ENCODE data around the gene SCARB1.

Gene SCARB1

GRCh38 chr12:124761056-124761455 is 102.6 kb downstream of the SCARB1 start:
- Histone ChIP-seq H3K4me3 (no peak overlapping the region), H3K27ac (no peak overlapping the region), H3K36me3 (ENCODE audit: insufficient read depth, low read length) (no peaks in the 10 kb centered on the region), H3K9me3 (ENCODE audit: low read depth, low read length) (peaks cover 9% of the 10 kb centered on the region; the same call in 1 of the 2 replicates), H3K9ac (ENCODE audit: insufficient read length) (no peak overlapping the region)
- DNase-seq (ENCODE audit: low read depth, low spot score) = no peak
- TF ChIP-seq POLR2AphosphoS5 (IDR thresholded peaks at IDR 0.05; ENCODE audit: borderline replicate concordance, low read depth, low read length) (no peak), EZH2 (IDR thresholded peaks at IDR 0.05) (no peak), FOXP2 (optimal IDR thresholded peaks at IDR 0.05; ENCODE audit: control extremely low read depth, extremely low read length, insufficient read depth) (no peak)

- Histone ChIP-seq H3K27ac (no peak overlapping the region), H3K9ac (ENCODE audit: insufficient read length) (no peak overlapping the region), H3K4me3 (no peak overlapping the region), H3K36me3 (ENCODE audit: insufficient read depth, low read length) (no peaks in the 10 kb centered on the region), H3K9me3 (ENCODE audit: low read depth, low read length) (peaks cover 6% of the 10 kb centered on the region; the same call in 1 of the 2 replicates)
- TF ChIP-seq POLR2AphosphoS5 (IDR thresholded peaks at IDR 0.05; ENCODE audit: borderline replicate concordance, low read depth, low read length) = no peak
- no peak for TF ChIP-seq EZH2 (IDR thresholded peaks at IDR 0.05)
- no peak for TF ChIP-seq FOXP2 (optimal IDR thresholded peaks at IDR 0.05; ENCODE audit: control extremely low read depth, extremely low read length, insufficient read depth)
- DNase-seq (ENCODE audit: low read depth, low spot score) = no peak
Measured at GRCh38 chr12:124760560-124760959, 103.1 kb downstream of the SCARB1 start.

GRCh38 chr12:124759841-124760503 is 103.7 kb downstream of the SCARB1 start:
- Histone ChIP-seq H3K27ac (no peak overlapping the region), H3K9me3 (ENCODE audit: low read depth, low read length) (peaks cover 5% of the 10 kb centered on the region; the same call in 1 of the 2 replicates), H3K4me3 (no peak overlapping the region), H3K9ac (ENCODE audit: insufficient read length) (no peak overlapping the region), H3K36me3 (ENCODE audit: insufficient read depth, low read length) (no peaks in the 10 kb centered on the region)
- DNase-seq (ENCODE audit: low read depth, low spot score) = no peak
- no peak for TF ChIP-seq FOXP2 (optimal IDR thresholded peaks at IDR 0.05; ENCODE audit: control extremely low read depth, extremely low read length, insufficient read depth)
- no peak for TF ChIP-seq POLR2AphosphoS5 (IDR thresholded peaks at IDR 0.05; ENCODE audit: borderline replicate concordance, low read depth, low read length)
- no peak for TF ChIP-seq EZH2 (IDR thresholded peaks at IDR 0.05)

- Histone ChIP-seq H3K36me3 (ENCODE audit: insufficient read depth, low read length) (no peaks in the 10 kb centered on the region), H3K9ac (ENCODE audit: insufficient read length) (no peak overlapping the region), H3K9me3 (ENCODE audit: low read depth, low read length) (no peaks in the 10 kb centered on the region), H3K4me3 (no peak overlapping the region), H3K27ac (no peak overlapping the region)
- TF ChIP-seq EZH2 (IDR thresholded peaks at IDR 0.05) (no peak), POLR2AphosphoS5 (IDR thresholded peaks at IDR 0.05; ENCODE audit: borderline replicate concordance, low read depth, low read length) (no peak), FOXP2 (optimal IDR thresholded peaks at IDR 0.05; ENCODE audit: control extremely low read depth, extremely low read length, insufficient read depth) (no peak)
- DNase-seq (ENCODE audit: low read depth, low spot score) = no peak
Measured at GRCh38 chr12:124758266-124759220, 105.1 kb downstream of the SCARB1 start.

GRCh38 chr12:124757329-124757728 is 106.3 kb downstream of the SCARB1 start:
- no peaks in the 10 kb centered on the region for H3K36me3 ChIP-seq (ENCODE audit: insufficient read depth, low read length)
- H3K27ac ChIP-seq = no peak overlapping the region
- H3K9me3 ChIP-seq (ENCODE audit: low read depth, low read length) = no peaks in the 10 kb centered on the region
- TF ChIP-seq POLR2AphosphoS5 (IDR thresholded peaks at IDR 0.05; ENCODE audit: borderline replicate concordance, low read depth, low read length) (no peak), FOXP2 (optimal IDR thresholded peaks at IDR 0.05; ENCODE audit: control extremely low read depth, extremely low read length, insufficient read depth) (no peak), EZH2 (IDR thresholded peaks at IDR 0.05) (no peak)
- H3K9ac ChIP-seq (ENCODE audit: insufficient read length) = no peak overlapping the region
- no peak for DNase-seq (ENCODE audit: low read depth, low spot score)
- H3K4me3 ChIP-seq = no peak overlapping the region

GRCh38 chr12:124756760-124757159 is 106.9 kb downstream of the SCARB1 start:
- H3K27ac ChIP-seq = no peak overlapping the region
- H3K36me3 ChIP-seq (ENCODE audit: insufficient read depth, low read length) = no peaks in the 10 kb centered on the region
- no peaks in the 10 kb centered on the region for H3K9me3 ChIP-seq (ENCODE audit: low read depth, low read length)
- no peak overlapping the region for H3K4me3 ChIP-seq
- TF ChIP-seq EZH2 (IDR thresholded peaks at IDR 0.05) = no peak
- TF ChIP-seq FOXP2 (optimal IDR thresholded peaks at IDR 0.05; ENCODE audit: control extremely low read depth, extremely low read length, insufficient read depth) = no peak
- TF ChIP-seq POLR2AphosphoS5 (IDR thresholded peaks at IDR 0.05; ENCODE audit: borderline replicate concordance, low read depth, low read length) = no peak
- DNase-seq (ENCODE audit: low read depth, low spot score) = no peak
- no peak overlapping the region for H3K9ac ChIP-seq (ENCODE audit: insufficient read length)

GRCh38 chr12:124756166-124756565 is 107.5 kb downstream of the SCARB1 start:
- TF ChIP-seq FOXP2 (optimal IDR thresholded peaks at IDR 0.05; ENCODE audit: control extremely low read depth, extremely low read length, insufficient read depth) = no peak
- TF ChIP-seq POLR2AphosphoS5 (IDR thresholded peaks at IDR 0.05; ENCODE audit: borderline replicate concordance, low read depth, low read length) = no peak
- TF ChIP-seq EZH2 (IDR thresholded peaks at IDR 0.05) = no peak
- no peaks in the 10 kb centered on the region for H3K36me3 ChIP-seq (ENCODE audit: insufficient read depth, low read length)
- H3K4me3 ChIP-seq = no peak overlapping the region
- no peak overlapping the region for H3K27ac ChIP-seq
- no peak overlapping the region for H3K9ac ChIP-seq (ENCODE audit: insufficient read length)
- no peaks in the 10 kb centered on the region for H3K9me3 ChIP-seq (ENCODE audit: low read depth, low read length)
- DNase-seq (ENCODE audit: low read depth, low spot score) = no peak

GRCh38 chr12:124755801-124756148 is 107.9 kb downstream of the SCARB1 start:
- DNase-seq (ENCODE audit: low read depth, low spot score) = no peak

More at GRCh38 chr12:124755801-124756148, 107.9 kb downstream of the SCARB1 start:
- Histone ChIP-seq H3K9ac (ENCODE audit: insufficient read length) (no peak overlapping the region), H3K27ac (peak overlapping the region; percentile 80), H3K9me3 (ENCODE audit: low read depth, low read length) (no peaks in the 10 kb centered on the region), H3K36me3 (ENCODE audit: insufficient read depth, low read length) (no peaks in the 10 kb centered on the region), H3K4me3 (peak overlapping the region; percentile 48)
- TF ChIP-seq POLR2AphosphoS5 (IDR thresholded peaks at IDR 0.05; ENCODE audit: borderline replicate concordance, low read depth, low read length) = no peak
- TF ChIP-seq FOXP2 (optimal IDR thresholded peaks at IDR 0.05; ENCODE audit: control extremely low read depth, extremely low read length, insufficient read depth) = no peak
- no peak for TF ChIP-seq EZH2 (IDR thresholded peaks at IDR 0.05)

All from SK-N-MC (cell line).